Measurements from ENCODE around the gene TMEM245. TPM values are rescaled to one million over a fixed set of nuclear protein-coding genes. Genes with fewer than 3 reads are reported as not detected.

Gene TMEM245
- polyA plus RNA-seq, 2 of the 4 experiments (the other 2 are of a cell fraction) = 44.9 to 88.9 TPM

GRCh38 chr9:109083813-109084405, 35.8 kb downstream of the TMEM245 start (continued):
- TF ChIP-seq FOSB (CRISPR knock-in tag; IDR thresholded peaks at IDR 0.05) (no peak), HOXB5 (CRISPR knock-in tag; IDR thresholded peaks at IDR 0.05) (no peak), ELK1 (IDR thresholded peaks at IDR 0.05; ENCODE audit: low read depth, low read length) (no peak)

- FAIRE-seq (no peak), DNase-seq (ENCODE audit: low read depth in 1 of 2, low spot score in 1 of 2) (no peak), ATAC-seq (no peak)
- CTCF ChIA-PET = no interaction called here
- POLR2A ChIA-PET = interaction anchor here (0.9 kb wide), 1 partner anchor 27 kb away, joined by 3 read pairs; no protein-coding TSS in a partner anchor
- no peak for TF ChIP-seq KDM1A (IDR thresholded peaks at IDR 0.05; ENCODE audit: low read depth)
- TF ChIP-seq MAX (IDR thresholded peaks at IDR 0.05) = no peak
- TF ChIP-seq ZFP36 (IDR thresholded peaks at IDR 0.05; ENCODE audit: borderline replicate concordance, partially characterized antibody) = no peak
- no peak for TF ChIP-seq NFE2L2 (conservative IDR thresholded peaks at IDR 0.05; ENCODE audit: low read length)
- TF ChIP-seq PHF8 (IDR thresholded peaks at IDR 0.05; ENCODE audit: borderline replicate concordance, low read depth) = no peak
- no peak for TF ChIP-seq SREBF2 (IDR thresholded peaks at IDR 0.05)
- TF ChIP-seq ZSCAN20 (CRISPR knock-in tag; IDR thresholded peaks at IDR 0.05) = no peak
- TF ChIP-seq POLR2A (IDR thresholded peaks at IDR 0.05; ENCODE audit: low read length) = no peak
- TF ChIP-seq ESRRA (IDR thresholded peaks at IDR 0.05; ENCODE audit: borderline replicate concordance, low read length) = no peak
- TF ChIP-seq ELK1 (IDR thresholded peaks at IDR 0.05; ENCODE audit: low read depth, low read length) = no peak
- no peak for TF ChIP-seq FOSL2 (IDR thresholded peaks at IDR 0.05)
- no peak for TF ChIP-seq FOSL2 (CRISPR knock-in tag; IDR thresholded peaks at IDR 0.05)
- no peak for TF ChIP-seq RAD21 (conservative IDR thresholded peaks at IDR 0.05 in 1 of 2, IDR thresholded peaks at IDR 0.05 in 1 of 2)
- TF ChIP-seq POLR2AphosphoS2 (conservative IDR thresholded peaks at IDR 0.05; ENCODE audit: low read length) = no peak
- no peak for TF ChIP-seq FOSB (CRISPR knock-in tag; IDR thresholded peaks at IDR 0.05)
- no peak for TF ChIP-seq RNF2 (IDR thresholded peaks at IDR 0.05; ENCODE audit: borderline replicate concordance, low read depth)
- TF ChIP-seq EHMT2 (IDR thresholded peaks at IDR 0.05; ENCODE audit: low read depth) = no peak
- no peak for TF ChIP-seq TFCP2L1 (CRISPR knock-in tag; IDR thresholded peaks at IDR 0.05)
- no peak for TF ChIP-seq HOXA7 (CRISPR knock-in tag; IDR thresholded peaks at IDR 0.05)
- TF ChIP-seq ZC3H11A (IDR thresholded peaks at IDR 0.05) = no peak
- H3K9me3 ChIP-seq = no peaks in the 10 kb centered on the region
- H3K27ac ChIP-seq = no peak overlapping the region
- WGBS (ENCODE audit: missing lambda C conversion rate) = 90% methylated on average over 7 of the region's 7 CpGs
- no peak overlapping the region for H3K4me2 ChIP-seq
- no peak overlapping the region for H3K4me3 ChIP-seq
- H3K4me1 ChIP-seq = peaks cover 26% of the 10 kb centered on the region
These were observed 36.6 kb downstream of the TMEM245 start for GRCh38 chr9:109083141-109083540.

GRCh38 chr9:109082091-109082620, 37.6 kb downstream of the TMEM245 start:
- FAIRE-seq (no peak), ATAC-seq (no peak), DNase-seq (ENCODE audit: low read depth in 1 of 2, low spot score in 1 of 2) (no peak)
- ChIA-PET POLR2A (no interaction called here), CTCF (interaction anchor here (0.7 kb wide), 1 partner anchor 60 kb away, joined by 3 read pairs; no protein-coding TSS in a partner anchor)
- 50% methylated on average over 2 of the region's 2 CpGs for WGBS (ENCODE audit: missing lambda C conversion rate)
- H3K4me3 ChIP-seq = no peak overlapping the region
- TF ChIP-seq MAFK (IDR thresholded peaks at IDR 0.05; ENCODE audit: partially characterized antibody) = no peak
- no peak for TF ChIP-seq CTCF (IDR thresholded peaks at IDR 0.05)
- no peak for TF ChIP-seq POLR2AphosphoS2 (conservative IDR thresholded peaks at IDR 0.05; ENCODE audit: low read length)
- no peak for TF ChIP-seq HOXB5 (CRISPR knock-in tag; IDR thresholded peaks at IDR 0.05)
- TF ChIP-seq CBX2 (IDR thresholded peaks at IDR 0.05; ENCODE audit: borderline replicate concordance, low read depth) = no peak
- TF ChIP-seq PHF8 (IDR thresholded peaks at IDR 0.05; ENCODE audit: borderline replicate concordance, low read depth) = no peak
- TF ChIP-seq GATA3 (IDR thresholded peaks at IDR 0.05; ENCODE audit: borderline replicate concordance) = no peak
- no peak for TF ChIP-seq BHLHE40 (IDR thresholded peaks at IDR 0.05; ENCODE audit: low read depth, low read length)
- no peak for TF ChIP-seq SMC3 (IDR thresholded peaks at IDR 0.05)
- no peak for TF ChIP-seq EHF (CRISPR knock-in tag; IDR thresholded peaks at IDR 0.05)
- no peak for TF ChIP-seq PBX3 (IDR thresholded peaks at IDR 0.05)
- TF ChIP-seq RARB (CRISPR knock-in tag; IDR thresholded peaks at IDR 0.05) = no peak
- no peak for TF ChIP-seq FOXS1 (CRISPR knock-in tag; IDR thresholded peaks at IDR 0.05)
- no peak for TF ChIP-seq TP53 (CRISPR knock-in tag; IDR thresholded peaks at IDR 0.05)
- no peak for TF ChIP-seq HEYL (CRISPR knock-in tag; IDR thresholded peaks at IDR 0.05)
- peaks cover 21% of the 10 kb centered on the region for H3K4me1 ChIP-seq
- no peaks in the 10 kb centered on the region for H3K9me3 ChIP-seq
- 0 out of 3 replicates have a peak overlapping the region, but pooled peaks have one; percentile 2 for H3K4me2 ChIP-seq
- no peak overlapping the region for H3K27ac ChIP-seq
